GM12891 (cell line): ENCODE measurements around the gene ATP13A2.
"Not testable (repeated sequence)": the region's sequence is repeated elsewhere in the genome, so short reads cannot be mapped to it uniquely, and the experiment has no call there.

Experiments used
- POLR2A ChIP-seq: IDR thresholded peaks from 2 replicates; pipeline ENCODE4 v1.6.1; 2011; ENCODE audit warnings: low read depth, low read length, control low read depth
- SPI1 ChIP-seq: IDR thresholded peaks from 2 replicates; pipeline ENCODE4 v1.6.1; 2011; ENCODE audit warnings: low read depth, low read length, control low read depth

GRCh38 chr1:16952376-16952775 lies 59.4 kb downstream of the ATP13A2 start:
- not testable (repeated sequence) for TF ChIP-seq POLR2A, SPI1
